Measurements from ENCODE around the gene GPC6. TPM values are rescaled to one million over a fixed set of nuclear protein-coding genes. Genes with fewer than 3 reads are reported as not detected.
A peak's percentile ranks its signal among the peaks of the same experiment; 100 is the strongest.

GPC6 gene
- polyA plus RNA-seq, 2 of the 4 experiments (the other 2 are of a cell fraction): 8.0 to 14.4 TPM

DNA sequence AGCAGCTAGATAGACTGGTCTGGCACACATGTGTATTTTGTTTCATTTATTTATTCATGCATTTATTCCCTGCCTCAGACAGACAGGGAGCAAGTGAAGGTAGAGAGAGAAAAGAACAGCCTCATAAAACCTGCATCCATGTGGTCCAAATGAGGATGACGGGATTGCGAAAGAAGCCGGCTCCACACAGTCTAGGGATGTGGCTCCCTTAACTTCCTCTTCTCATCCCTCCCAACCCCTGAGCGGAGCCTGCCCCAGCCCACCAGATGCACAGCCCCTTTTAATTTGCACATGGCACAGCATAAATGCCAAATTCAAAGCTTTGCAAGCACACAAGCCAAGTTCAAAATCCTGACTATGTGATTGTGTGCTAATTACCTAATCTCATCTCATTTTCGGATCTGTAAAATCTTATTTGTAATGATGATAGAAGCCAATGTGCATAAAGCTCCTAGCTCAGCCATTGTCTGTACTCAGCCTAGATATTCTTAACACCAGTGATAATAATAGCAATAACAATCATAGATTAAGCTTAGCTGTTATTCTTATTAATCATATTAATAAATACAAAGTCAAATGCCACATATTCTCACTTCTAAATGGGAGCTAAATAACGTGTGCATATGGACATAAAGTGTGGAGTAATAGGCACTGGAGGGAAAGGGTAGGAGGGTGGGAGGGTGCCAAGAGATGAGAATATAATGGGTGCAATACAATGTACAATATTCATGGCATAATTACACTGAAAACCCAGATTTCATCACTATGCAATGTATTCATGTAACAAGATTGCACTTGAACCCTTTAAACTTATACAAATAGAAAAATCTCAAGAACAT, 1096.5 kb downstream of the GPC6 start:
- H3K9me3 ChIP-seq: no peaks in the 10 kb centered on the region
- ATAC-seq (no peak), FAIRE-seq (no peak), DNase-seq (ENCODE audit: low read depth in 1 of 2, low spot score in 1 of 2) (no peak)
- POLR2A ChIA-PET: no interaction called here
- WGBS (ENCODE audit: missing lambda C conversion rate): 80% methylated on average over 6 of the region's 6 CpGs
- H3K4me2 ChIP-seq: no peak overlapping the region
- TF ChIP-seq SREBF2 (IDR thresholded peaks at IDR 0.05) (no peak), TP53 (CRISPR knock-in tag; IDR thresholded peaks at IDR 0.05) (no peak), KDM1A (IDR thresholded peaks at IDR 0.05; ENCODE audit: low read depth) (no peak), HOXB13 (CRISPR knock-in tag; IDR thresholded peaks at IDR 0.05; ENCODE audit: low read depth) (no peak), CEBPB (IDR thresholded peaks at IDR 0.05) (peak in 1 of 2 experiments; percentile 49; a peak in 1 of 4 replicates), FOSB (CRISPR knock-in tag; IDR thresholded peaks at IDR 0.05) (no peak)
- H3K27ac ChIP-seq: no peak overlapping the region
- CTCF ChIA-PET: no interaction called here
- H3K4me3 ChIP-seq: no peak overlapping the region
- H3K4me1 ChIP-seq: no peaks in the 10 kb centered on the region

GRCh38 chr13:94323764-94324758, 1097.5 kb downstream of the GPC6 start:
- TF ChIP-seq, protein P1, sequence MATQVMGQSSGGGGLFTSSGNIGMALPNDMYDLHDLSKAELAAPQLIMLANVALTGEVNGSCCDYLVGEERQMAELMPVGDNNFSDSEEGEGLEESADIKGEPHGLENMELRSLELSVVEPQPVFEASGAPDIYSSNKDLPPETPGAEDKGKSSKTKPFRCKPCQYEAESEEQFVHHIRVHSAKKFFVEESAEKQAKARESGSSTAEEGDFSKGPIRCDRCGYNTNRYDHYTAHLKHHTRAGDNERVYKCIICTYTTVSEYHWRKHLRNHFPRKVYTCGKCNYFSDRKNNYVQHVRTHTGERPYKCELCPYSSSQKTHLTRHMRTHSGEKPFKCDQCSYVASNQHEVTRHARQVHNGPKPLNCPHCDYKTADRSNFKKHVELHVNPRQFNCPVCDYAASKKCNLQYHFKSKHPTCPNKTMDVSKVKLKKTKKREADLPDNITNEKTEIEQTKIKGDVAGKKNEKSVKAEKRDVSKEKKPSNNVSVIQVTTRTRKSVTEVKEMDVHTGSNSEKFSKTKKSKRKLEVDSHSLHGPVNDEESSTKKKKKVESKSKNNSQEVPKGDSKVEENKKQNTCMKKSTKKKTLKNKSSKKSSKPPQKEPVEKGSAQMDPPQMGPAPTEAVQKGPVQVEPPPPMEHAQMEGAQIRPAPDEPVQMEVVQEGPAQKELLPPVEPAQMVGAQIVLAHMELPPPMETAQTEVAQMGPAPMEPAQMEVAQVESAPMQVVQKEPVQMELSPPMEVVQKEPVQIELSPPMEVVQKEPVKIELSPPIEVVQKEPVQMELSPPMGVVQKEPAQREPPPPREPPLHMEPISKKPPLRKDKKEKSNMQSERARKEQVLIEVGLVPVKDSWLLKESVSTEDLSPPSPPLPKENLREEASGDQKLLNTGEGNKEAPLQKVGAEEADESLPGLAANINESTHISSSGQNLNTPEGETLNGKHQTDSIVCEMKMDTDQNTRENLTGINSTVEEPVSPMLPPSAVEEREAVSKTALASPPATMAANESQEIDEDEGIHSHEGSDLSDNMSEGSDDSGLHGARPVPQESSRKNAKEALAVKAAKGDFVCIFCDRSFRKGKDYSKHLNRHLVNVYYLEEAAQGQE (IDR thresholded peaks at IDR 0.05): no peak
- no peak for TF ChIP-seq POLR2AphosphoS2 (conservative IDR thresholded peaks at IDR 0.05; ENCODE audit: low read length)
- 83% methylated on average over 10 of the region's 10 CpGs for WGBS (ENCODE audit: missing lambda C conversion rate)
- POLR2A ChIA-PET: no interaction called here
- DNase-seq (ENCODE audit: low read depth in 1 of 2, low spot score in 1 of 2) (no peak), FAIRE-seq (no peak), ATAC-seq (no peak)
- Histone ChIP-seq H3K4me3 (no peak overlapping the region), H3K4me2 (no peak overlapping the region), H3K4me1 (peaks cover 2% of the 10 kb centered on the region; the same call in 2 of the 3 replicates), H3K27ac (no peak overlapping the region), H3K9me3 (no peaks in the 10 kb centered on the region)
- CTCF ChIA-PET: no interaction called here

DNA sequence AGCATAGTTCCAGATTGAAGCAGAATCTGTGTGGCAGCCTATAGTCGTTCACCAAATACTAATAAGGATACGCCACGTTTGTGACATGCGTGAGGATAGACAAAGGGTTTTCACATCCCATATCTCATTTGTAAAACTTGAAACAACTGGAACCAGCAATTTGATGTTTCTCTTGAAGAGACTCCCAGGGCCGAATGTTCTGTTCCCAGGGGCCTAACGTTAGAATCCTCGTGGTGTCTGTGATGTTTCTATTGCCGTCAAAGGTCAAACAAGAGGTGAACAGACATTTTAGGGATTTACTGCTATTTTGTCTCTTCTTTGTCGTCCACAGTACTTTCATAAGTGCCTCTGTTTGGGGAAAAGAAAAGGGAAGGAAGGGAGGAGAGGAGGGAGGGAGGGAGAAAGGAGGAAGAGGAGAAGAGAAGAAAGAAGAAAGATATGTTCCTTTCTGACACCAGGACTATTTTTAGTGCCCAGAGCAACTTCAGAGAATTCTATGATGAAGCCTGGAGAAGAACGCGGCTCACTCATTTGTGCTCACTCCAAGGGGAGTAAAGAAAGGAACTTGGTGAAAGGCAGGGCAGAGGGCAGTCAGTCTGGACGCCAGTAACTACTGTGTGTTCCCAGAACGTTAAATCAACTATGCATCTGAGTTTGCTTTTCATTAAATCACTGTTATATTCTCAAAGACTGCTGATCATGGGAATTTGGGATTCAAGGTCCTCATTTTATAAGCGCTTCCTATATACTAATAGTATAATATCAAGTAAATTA, 1098.3 kb downstream of the GPC6 start:
- H3K27ac ChIP-seq: no peak overlapping the region
- CTCF ChIA-PET: no interaction called here
- DNase-seq (ENCODE audit: low read depth in 1 of 2, low spot score in 1 of 2): no peak
- no peaks in the 10 kb centered on the region for H3K9me3 ChIP-seq
- FAIRE-seq: no peak
- no peak overlapping the region for H3K4me3 ChIP-seq
- peaks cover 9% of the 10 kb centered on the region for H3K4me1 ChIP-seq
- no peak for TF ChIP-seq EHMT2 (IDR thresholded peaks at IDR 0.05; ENCODE audit: low read depth)
- TF ChIP-seq, protein P2, sequence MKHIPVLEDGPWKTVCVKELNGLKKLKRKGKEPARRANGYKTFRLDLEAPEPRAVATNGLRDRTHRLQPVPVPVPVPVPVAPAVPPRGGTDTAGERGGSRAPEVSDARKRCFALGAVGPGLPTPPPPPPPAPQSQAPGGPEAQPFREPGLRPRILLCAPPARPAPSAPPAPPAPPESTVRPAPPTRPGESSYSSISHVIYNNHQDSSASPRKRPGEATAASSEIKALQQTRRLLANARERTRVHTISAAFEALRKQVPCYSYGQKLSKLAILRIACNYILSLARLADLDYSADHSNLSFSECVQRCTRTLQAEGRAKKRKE (CRISPR knock-in tag; IDR thresholded peaks at IDR 0.05; ENCODE audit: low read depth): no peak
- TF ChIP-seq TP53 (CRISPR knock-in tag; IDR thresholded peaks at IDR 0.05): no peak
- TF ChIP-seq FOSB (CRISPR knock-in tag; IDR thresholded peaks at IDR 0.05): no peak
- no peak overlapping the region for H3K4me2 ChIP-seq
- WGBS (ENCODE audit: missing lambda C conversion rate): 80% methylated on average over 14 of the region's 14 CpGs
- ATAC-seq: no peak
- POLR2A ChIA-PET: no interaction called here

Data from A549 (cell line).